Measurements from ENCODE around the gene HNRNPUL2.

GRCh38 chr11:62678433-62678769 is 48.9 kb downstream of the HNRNPUL2 start:
- TF ChIP-seq POLR2A (IDR thresholded peaks at IDR 0.05; ENCODE audit: control extremely low read depth in 1 of 2, low read depth in 2 of 2, low read length in 2 of 2) (no peak), CTCF (IDR thresholded peaks at IDR 0.05; ENCODE audit: control extremely low read depth in 1 of 3, insufficient read depth in 1 of 3, low read depth in 1 of 3, low read length in 3 of 3) (no peak), EGR1 (IDR thresholded peaks at IDR 0.05; ENCODE audit: borderline replicate concordance, low read depth, low read length) (no peak), HDAC2 (IDR thresholded peaks at IDR 0.05; ENCODE audit: borderline replicate concordance in 1 of 2, low read depth in 2 of 2, low read length in 2 of 2) (no peak), CREB1 (IDR thresholded peaks at IDR 0.05) (no peak), EP300 (IDR thresholded peaks at IDR 0.05; ENCODE audit: borderline replicate concordance in 1 of 2, low read depth in 2 of 2, low read length in 2 of 2) (no peak), SP1 (IDR thresholded peaks at IDR 0.05; ENCODE audit: low read depth, low read length) (no peak)
